DND-41 (cell line): ENCODE measurements around the gene WDR77.

Experiments
- CTCF ChIP-seq: IDR thresholded peaks from 2 replicates; pipeline ENCODE4 v1.5.1; 2012; ENCODE audit warnings: borderline replicate concordance, low read length, moderate library complexity, mild to moderate bottlenecking; ENCODE audit not compliant: poor library complexity, severe bottlenecking; ENCODE audit errors: extremely low read depth
- EZH2 ChIP-seq: IDR thresholded peaks from 3 replicates; pipeline ENCODE4 v1.6.1; 2012; ENCODE audit warnings: borderline replicate concordance, low read depth, mild to moderate bottlenecking, moderate library complexity, low read length, inconsistent platforms; ENCODE audit not compliant: severe bottlenecking

GRCh38 chr1:111468717-111469100 lies 19.7 kb upstream of the WDR77 start:
- TF ChIP-seq CTCF (no peak), EZH2 (no peak)
